NCI-H1092 treated with DMSO at 0.1 percent for 48 hours (cell line): ENCODE measurements around the gene PEX12.
"Not testable (repeated sequence)": the region's sequence is repeated elsewhere in the genome, so short reads cannot be mapped to it uniquely, and the experiment has no call there.

Experiments
- DNase-seq: peaks from one replicate; lab custom pipeline; 2025; lab: John Stamatoyannopoulos, UW

The PEX12 gene

DNA sequence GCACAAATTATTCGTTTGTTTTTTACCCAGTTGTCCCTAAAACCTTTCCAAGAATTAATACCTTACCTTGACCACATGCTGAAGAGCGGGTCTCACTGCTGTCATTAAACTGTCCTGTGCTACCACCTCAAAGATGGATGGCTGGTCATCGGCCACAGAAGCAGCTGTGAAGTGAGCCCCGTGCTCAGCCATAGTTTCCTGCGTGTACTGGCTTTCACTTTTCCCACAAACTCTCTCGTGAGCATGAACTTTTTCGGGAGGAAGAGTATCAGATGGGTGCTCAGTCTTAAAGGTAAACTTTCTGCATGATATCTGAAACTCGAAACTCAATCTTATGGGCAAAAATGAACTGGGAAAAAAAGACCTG is 558 bp downstream of the PEX12 start:
- no peak for DNase-seq

DNA sequence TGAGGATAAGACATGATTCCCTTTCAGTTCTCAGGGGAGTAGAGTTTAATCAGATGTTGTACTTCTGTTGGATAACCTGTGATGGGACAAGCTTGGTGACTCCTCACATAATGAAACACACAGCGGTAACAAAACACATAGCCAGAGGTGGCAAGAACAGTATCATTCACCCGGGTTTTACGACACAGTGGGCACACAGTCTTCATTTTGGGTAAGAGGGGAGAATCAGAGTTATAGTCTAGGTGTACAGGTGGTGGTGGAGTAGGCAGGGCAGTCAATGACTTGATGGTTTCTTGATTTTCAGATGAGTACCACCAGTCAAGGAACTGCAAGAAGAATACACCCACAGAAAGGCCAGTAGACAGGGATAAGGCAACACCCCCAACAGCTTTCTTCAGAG is 2.6 kb downstream of the PEX12 start:
- DNase-seq, result no peak

DNA sequence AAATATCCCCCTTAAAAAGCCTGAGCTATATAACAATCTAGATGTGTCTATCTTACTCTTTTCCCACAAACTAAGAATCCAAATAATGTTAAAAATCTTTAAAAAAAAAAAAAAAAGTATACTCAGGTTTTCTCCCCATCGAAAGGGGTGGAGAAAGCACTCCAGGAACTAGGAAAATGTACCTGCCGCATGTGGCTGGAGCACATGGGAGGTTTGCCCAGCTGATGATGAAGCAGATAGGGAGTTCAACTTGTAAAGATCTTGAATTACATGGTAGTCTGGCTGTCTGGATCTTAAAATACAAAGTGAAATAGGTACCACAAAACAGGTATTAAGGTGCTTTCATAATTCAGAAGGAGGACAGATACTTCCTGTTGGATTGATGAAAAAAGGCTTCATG is 9.0 kb downstream of the PEX12 start:
- no peak for DNase-seq

DNA sequence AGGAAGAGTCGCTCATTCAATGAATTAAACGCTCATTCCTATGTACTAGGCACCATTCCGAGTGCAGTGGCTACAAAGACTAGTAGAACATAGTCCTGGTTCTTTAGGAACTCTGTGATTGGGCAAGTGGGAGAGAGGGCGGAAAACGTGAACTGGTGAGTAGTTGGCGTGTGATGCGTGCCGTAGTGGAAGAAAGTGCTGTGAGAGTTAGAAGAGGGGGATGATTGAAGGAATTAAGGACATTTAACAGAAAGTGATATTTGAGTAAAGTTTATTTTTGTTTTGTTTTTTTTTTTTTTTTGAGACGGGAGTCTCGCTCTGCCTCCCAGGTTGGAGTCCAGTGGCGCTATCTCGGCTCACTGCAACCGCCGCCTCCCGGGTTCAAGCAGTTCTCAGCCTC is 9.8 kb downstream of the PEX12 start:
- DNase-seq, result no peak

DNA sequence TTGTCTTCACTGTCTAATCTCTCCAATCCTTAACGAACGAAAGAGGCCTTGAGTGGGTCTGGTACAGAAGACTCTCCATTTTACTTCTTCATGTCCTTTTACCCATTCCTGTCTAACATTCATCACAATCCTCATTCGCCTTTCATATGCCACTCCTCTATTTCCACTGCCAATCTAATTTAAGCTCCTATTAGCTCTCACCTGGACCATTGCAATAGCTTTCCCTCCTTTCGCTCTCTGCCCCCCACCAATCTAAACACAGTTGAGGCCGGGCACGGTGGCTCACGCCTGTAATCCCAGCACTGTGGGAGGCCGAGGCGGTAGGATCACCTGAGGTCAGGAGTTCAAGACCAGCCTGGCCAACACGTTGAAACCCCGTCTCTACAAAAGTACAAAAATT is 11.4 kb downstream of the PEX12 start:
- no peak for DNase-seq

DNA sequence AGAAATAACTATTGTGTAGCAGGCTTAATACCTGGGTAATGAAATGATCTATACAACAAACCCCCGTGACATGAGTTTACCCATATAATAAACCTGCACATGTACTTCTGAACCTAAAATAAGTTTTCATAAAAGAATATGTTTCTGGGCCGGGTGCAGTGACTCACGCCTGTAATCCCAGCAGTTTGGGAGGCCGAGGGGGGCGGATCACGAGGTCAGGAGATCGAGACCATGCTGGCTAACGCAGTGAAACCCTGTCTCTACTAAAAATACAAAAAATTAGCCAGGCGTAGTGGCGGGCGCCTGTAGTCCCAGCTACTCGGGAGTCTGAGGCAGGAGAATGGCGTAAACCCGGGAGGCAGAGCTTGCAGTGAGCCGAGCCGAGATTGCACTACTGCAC is 15.2 kb downstream of the PEX12 start:
- DNase-seq, result not testable (repeated sequence)

DNA sequence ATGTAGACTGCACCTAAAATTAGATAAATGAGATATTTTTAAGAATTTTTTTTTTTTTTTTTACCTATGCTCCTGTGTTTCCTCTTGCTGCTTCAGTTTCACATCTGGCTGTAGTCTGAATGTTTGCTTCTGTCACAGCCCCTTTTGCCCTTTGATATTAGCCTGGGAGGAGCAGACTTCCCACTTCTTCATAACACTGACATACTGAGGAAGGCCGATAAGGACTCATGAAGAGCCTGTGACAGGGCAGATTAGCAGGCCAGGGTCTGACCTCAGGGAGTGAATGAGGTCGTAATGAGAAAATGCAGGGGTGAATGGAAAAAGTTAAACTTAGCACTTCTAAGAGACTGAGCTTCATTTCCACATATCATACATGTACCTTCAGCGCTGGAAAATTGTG is 17.7 kb downstream of the PEX12 start, which contains the start of gene SLFN14:
Gene SLFN14 (minus strand): TSS at position 117 of the 400 bp plus-strand sequence. CDS start 2,757 bp downstream, outside the sequence.
- no peak for DNase-seq

DNA sequence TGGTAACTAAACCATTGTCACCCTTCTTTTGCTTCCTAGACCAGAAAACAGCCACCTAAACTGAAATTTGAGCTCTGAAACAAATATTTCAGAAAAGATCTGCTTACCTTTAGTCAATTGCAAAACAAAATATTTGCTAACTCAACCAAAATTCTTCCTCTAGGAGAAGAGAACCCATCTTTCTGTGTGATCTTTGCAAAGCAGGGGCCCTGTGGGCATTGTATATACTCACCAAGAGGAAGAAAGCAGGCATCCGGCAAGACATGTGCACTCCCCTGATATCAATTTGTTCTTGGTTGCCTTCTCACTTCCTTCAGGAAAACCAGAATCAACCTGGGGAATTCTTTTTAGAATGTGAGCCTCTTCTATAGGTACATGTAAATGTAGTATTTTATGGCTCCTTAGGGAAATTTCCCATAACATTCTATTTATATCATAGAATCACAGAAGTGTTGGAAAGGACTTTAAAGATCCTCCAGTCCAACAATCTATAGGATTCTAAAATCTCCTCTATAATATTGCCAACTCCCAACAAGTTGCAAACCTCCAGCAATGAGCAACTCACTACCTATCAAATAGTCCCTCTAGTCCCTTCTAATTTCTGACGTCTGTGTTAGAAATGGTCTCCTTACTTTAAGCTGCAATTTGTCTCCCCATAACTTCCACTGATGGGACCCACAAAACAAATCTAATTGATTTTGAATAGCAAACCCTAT is 18.7 kb downstream of the PEX12 start:
- no peak for DNase-seq

DNA sequence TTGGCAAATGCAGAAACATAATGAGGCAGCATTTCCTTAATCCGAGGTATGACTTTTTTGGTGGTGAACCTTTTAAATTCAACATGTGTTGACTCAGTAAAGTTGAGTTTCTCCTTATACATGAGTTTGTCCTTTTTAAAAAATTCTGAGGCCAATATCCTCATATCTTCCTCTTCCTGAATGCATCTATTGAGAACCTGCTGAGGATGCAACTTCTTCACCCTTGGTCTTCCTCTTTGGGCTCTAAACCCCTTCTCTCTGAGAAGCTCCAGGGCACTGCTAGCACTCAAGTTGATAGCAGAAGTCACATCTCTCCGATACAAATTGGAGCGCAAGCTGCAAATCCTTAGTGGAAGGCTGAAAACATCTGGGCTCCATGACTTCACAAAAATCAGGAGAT is 21.0 kb downstream of the PEX12 start:
- DNase-seq, result no peak

DNA sequence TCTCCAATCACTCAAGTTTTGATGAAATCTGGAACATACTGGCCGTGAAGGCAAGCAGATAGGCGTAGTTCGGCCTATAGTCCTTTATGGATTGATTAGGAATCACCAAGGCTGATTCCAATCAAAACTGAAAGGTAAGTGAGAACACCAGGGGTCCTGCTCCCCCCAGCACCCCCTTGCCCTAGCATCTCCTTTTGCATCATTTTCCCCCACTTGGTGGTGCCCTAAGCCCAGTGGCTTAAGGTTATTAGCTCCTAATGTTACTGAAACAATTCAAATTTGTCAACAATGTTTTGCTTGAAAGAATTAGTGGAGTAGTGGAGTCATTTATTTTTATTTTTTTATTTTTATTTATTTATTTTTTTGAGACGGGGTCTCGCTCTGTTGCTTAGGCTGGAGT is 22.7 kb downstream of the PEX12 start:
- DNase-seq, result no peak

DNA sequence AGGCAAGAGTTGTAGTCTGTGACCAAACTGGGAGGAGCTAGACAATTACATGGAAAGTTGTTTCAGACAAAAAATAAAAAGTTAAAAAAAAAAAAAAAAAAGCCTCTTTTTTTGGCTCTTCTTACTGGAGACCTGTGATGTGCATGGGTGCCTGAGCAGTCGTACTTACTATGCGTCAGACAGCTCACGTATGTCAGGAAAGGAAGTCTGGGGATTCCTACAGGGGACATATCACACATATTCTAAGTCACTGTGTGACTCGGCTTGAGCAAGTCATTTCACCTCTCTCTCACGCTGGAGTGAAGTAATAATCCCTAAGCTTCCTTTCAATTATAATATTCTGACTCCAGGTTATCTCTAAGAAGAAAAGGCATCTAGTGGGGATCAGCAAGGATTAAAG is 23.7 kb downstream of the PEX12 start:
- DNase-seq, result no peak

DNA sequence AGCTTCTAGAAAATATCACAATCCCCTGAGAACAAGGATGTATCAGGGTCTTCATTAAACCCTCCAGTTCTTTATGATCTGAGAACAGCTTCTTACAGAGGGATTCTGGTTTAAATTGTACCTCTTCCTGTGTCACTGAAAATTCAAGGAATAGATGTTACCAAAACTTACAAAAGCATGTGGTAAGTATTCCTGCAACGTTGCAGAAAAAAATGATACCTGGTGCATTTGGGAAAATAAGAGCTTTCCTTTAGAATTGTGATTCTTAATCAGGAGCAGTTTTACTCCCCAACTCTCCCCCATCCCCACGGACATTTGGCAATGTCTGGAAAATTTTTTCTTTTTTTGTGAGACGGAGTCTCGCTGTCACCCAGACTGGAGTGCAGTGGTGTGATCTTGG is 25.1 kb downstream of the PEX12 start:
- no peak for DNase-seq

DNA sequence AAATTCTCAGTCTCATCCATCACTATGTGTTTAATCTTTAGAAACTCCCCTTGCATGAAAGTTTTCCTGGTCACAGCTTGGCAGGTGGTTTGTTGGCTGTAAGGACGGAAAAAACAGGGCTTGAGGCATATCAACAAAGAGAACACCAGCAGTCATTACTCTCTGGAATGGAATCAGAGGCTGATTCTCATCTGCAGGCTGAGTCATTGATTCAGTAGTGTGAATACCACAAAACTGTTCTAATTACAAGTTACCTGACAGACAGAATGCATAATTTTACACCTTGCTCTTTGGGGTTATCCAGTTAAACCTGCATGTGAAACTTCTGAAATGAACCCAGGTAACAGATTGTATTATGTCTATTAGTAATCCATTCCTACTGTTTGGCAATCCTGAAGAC is 29.4 kb downstream of the PEX12 start:
- DNase-seq, result no peak

DNA sequence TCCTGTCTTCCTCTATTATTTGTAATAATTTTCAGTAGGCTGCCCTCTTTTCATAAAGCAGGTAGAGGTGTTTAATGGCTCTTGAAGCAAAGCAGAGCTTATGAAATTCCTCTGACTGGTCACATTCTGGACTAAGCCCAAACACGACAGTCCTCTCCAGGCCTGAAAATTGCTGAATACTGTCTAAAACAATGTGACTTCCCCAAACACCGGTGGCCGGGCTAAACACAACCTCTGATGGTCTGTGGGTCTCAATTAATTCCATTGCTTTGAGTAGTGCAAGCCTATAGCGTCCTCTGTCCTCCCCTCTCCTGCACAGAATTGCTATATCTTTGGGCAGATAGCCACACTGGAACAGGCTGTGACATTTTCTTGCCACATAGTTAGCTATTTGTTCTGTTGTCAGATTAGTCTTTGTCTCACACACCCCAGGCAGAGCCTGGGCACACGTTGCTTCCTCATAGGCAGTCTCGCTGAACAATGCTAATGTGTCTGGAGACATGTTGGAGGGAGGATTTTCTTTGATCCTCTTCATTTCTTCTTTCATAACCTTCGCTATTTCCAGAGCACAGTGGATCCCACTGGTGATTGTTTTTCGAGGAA is 30.1 kb downstream of the PEX12 start:
- DNase-seq, result no peak

DNA sequence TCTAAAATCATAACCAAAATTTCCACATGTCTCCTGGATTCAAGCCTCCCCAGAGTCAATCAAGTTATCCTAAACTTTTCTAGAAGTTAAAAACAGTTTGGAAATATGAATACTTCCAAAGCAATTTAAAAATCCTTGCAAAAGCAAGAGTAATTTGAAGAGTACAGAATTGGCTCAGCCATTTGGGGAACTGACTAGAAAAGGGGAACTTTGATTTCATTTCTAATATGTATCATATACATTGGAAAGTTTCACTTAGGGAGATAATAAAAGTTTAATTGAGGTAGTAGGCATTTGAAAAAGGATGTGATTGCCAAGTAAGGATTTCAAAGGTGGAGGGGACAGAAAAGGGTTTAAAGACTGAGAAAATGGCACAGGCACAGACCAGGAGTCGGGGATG is 31.9 kb downstream of the PEX12 start:
- DNase-seq, result no peak

DNA sequence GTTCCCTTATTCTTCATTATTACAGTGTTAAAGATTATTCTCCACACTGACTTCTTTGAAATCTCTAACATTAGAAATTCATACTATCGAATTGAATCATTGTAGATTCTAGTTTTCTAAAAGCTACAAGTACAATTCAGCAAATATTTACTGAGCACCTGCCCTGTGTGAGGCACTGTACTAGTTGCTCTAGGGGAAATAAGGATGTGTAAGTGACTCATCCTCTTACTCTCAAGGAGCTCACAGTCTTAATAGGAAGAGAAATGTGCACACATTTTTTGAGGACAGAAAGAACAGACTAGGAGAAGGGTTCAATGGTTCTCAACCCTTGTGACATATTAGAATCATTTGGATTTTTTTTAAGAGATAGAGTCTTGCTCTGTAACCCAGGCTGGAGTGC is 33.2 kb downstream of the PEX12 start:
- no peak for DNase-seq

DNA sequence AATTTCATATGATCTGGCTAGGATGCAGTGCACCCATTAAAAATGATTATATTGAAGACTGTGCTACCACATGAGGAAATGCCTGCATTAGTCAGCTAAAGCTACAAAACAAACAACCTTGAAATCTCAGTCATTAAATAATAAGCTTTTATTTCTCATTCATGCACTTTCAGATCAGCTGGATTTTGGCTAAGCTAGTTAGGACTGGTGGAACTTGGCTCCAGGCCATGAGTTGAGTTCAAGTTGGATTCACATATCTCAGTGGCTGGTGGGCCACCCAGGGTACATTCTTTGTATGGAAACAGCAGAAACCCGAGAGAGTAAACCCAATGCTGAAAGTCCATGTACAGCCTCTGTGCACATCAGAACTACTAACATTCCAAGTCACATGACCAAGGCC is 34.5 kb downstream of the PEX12 start:
- no peak for DNase-seq

DNA sequence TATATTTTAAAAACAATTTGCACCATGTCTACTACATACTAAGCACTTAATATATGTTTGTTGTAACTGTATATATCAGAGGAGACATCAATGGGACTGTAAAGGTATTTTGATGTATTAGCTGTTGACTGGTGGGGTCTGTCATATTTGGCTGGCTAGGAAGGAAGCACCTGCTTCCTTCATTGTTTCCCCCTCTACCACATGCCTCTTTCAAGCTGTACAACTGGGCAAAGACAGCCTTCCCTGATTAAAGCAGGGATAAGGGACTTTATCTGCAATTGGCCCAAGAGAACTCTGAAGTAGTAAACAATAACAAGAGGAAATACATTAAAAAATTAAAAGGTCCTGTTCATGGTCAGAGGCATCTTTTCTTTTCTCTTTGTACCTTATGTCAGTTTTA is 35.4 kb downstream of the PEX12 start:
- no peak for DNase-seq

DNA sequence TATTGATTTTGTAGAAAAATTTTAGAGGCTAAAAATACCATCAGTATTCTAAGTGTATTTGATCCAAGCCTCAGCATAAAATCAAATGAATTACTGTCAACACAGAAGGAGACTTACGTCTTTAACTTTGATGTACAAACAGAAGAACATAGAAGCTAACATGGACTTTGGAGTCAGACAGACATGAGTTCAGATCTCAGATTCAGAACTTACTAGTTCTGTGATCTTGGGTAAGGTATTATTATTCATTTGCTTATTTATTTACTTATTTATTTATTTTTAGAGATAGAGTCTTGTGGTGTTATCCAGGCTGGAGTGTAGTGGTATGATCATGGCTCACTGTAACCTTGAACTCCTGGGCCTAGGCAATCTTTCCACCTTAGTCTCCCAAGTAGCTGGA is 36.9 kb downstream of the PEX12 start:
- DNase-seq, result no peak

DNA sequence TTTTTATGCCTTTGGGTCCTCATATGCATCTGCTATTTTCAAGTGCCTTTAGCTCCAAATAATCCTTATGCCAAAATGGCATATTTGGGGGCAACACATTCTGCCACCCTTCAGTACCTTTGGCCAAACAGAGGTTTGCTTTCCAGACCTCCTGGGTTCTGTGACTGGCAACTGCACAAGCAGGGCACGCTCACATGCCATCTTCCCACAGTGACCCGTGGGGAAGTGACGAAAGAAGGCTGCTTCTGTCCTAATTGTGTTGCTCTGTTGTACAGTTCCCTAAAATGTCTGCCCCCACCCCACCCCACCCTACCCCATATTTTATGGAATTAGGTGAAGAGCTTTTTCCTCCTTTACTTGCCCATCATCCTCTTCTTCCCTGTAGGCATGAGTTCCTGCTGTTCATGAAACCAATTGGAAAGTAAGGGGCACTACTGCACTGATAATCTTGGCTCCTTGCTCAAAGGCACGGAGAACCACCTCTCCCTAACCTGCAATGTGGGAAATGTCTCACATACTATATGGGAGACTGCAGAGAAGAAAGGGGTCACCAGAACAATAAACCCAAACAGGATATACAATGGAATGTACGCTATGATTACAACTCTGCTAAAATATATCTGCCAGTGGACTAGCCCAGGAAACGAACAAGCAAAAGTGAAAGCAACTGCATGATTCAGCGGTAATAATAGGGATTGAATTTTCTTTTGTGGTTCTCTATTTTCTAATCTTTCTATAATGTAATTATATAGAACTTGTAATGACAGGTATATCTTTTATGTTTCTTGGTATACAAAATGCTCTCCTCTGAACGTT is 37.6 kb downstream of the PEX12 start:
- no peak for DNase-seq

DNA sequence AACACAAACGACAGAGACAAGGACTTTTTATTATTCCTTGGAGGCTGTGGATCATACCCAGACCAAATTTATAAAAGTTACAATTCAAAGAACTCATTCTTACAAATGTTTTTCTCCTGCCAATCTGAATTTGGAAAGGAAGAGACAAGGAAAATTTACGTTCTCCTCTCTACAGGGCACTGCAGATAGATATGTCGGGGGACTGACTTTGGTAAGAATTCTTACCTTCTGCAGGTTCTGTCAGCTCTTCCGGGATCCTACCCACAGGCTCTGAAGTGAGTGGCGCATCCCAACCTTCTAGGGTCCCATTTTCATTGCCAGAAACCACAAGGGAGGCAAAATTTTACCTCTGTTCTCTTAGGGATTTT is 38.7 kb downstream of the PEX12 start:
- DNase-seq, result no peak

DNA sequence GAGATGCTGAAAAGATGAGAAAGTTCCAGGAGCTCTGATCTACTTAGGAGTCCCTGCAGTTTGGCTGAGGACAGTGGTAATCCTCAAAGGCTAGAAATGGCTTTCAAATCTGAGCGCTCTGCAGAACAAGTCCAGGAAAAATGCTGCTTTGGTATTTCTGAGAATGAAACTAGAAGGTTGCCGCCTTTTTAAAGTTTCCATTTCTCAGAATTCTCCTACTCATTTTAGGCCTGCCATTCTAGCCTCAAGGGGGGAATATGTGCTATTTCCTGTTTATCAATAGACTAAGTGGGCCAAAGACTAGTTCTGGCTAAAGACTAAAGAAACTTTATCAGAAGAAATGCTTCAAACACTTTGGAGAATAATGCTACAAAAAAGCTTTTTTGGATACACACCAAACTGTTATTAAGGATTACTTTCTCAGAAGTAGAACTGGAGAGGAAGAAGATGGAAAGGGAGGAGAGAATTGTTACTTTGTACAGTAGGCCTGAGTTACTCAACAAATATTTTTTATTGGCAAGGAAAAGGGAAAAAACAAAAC is 40.7 kb downstream of the PEX12 start, which contains the start of gene SLFN12L:
Gene SLFN12L (minus strand): TSS at position 78 of the 541 bp plus-strand sequence. CDS start 15,314 bp downstream, outside the sequence.
- no peak for DNase-seq

DNA sequence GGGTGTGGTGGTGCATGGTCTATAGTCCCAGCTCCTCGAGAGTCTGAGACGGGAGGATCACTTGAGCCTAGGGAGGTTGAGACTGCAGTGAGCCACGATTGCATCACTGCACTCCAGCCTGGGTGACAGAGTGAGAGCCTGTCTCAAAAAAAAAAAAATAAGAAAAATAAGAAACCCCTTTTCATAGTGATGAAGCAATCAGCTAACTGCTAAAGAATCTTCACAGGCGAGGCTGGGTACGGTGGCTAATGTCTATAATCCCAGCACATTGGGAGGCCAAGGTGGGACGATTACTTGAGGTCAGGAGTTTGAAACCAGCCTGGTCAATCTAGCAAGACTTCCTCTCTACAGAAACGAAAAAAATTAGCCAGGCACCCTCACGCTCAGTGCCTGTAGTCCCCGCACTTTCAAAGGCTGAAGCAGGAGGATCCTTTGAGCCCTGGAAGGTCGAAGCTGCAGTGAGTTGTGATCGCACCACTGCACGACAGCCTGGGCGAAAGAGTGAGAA is 41.7 kb downstream of the PEX12 start:
- DNase-seq, result no peak
